HepG2 (cell line): ENCODE measurements around the gene NCAPD2. TPM values are rescaled to one million over a fixed set of nuclear protein-coding genes. Genes with fewer than 3 reads are reported as not detected.

Experiments used
- CBX1 ChIP-seq: IDR thresholded peaks from one replicate; pipeline ENCODE4 v1.6.1; 2016; ENCODE audit warnings: antibody characterized with exemption, low read depth
- CBX2 ChIP-seq, 2 experiments: fragments of 200-600 bp in 1 of 2; sonication (generic); formaldehyde crosslinking in 1 of 2; IDR thresholded peaks; 2 replicates each; pipeline versions ENCODE4 v1.7.0 to v1.8.1; 2018 to 2022; ENCODE audit warnings: low read depth in 2 of 2, low read length in 1 of 2, mild to moderate bottlenecking in 1 of 2, missing genetic modification reagents in 1 of 2
- DMAP1 ChIP-seq: IDR thresholded peaks from 2 replicates; pipeline ENCODE4 v1.6.1; 2016
- GATAD1 ChIP-seq: IDR thresholded peaks from 2 replicates; pipeline ENCODE4 v1.6.1; 2016; ENCODE audit warnings: missing genetic modification reagents, missing compliant biosample characterization
- HDAC1 ChIP-seq: sonication (generic); formaldehyde crosslinking; IDR thresholded peaks from 2 replicates; pipeline ENCODE4 v1.5.1; 2020; ENCODE audit warnings: mild to moderate bottlenecking, missing genetic modification reagents
- KLF6 ChIP-seq: IDR thresholded peaks from 2 replicates; pipeline ENCODE4 v1.8.0; 2016; ENCODE audit warnings: missing biosample characterization, missing genetic modification reagents
- MBNL3 ChIP-seq: fragments of 250-450 bp; sonication (Bioruptor Pico); conservative IDR thresholded peaks from 2 replicates; pipeline ENCODE4 v1.8.0; 2022; ENCODE audit warnings: mild to moderate bottlenecking, inconsistent platforms
- PHF8 ChIP-seq: sonication (generic); formaldehyde crosslinking; IDR thresholded peaks from 2 replicates; pipeline ENCODE4 v1.5.0; 2020; ENCODE audit warnings: missing genetic modification reagents
- POLR2AphosphoS2 ChIP-seq: IDR thresholded peaks from 2 replicates; pipeline ENCODE4 v1.6.1; 2011; ENCODE audit warnings: low read depth, low read length, improper control_type of control experiment
- REST ChIP-seq, 2 experiments: IDR thresholded peaks; 2 replicates each; pipeline ENCODE4 v1.6.1; 2011 to 2012; ENCODE audit warnings: low read length in 2 of 2, borderline replicate concordance in 1 of 2, low read depth in 1 of 2, mild to moderate bottlenecking in 1 of 2, moderate library complexity in 1 of 2
- RFX3 ChIP-seq: IDR thresholded peaks from 2 replicates; pipeline ENCODE4 v1.6.1; 2016; ENCODE audit warnings: missing biosample characterization, missing genetic modification reagents
- SP1 ChIP-seq, 2 experiments: fragments of 450-650 bp in 1 of 2; sonication (generic) in 1 of 2; formaldehyde crosslinking in 1 of 2; IDR thresholded peaks; 2 replicates each; pipeline versions ENCODE4 v1.4.0 to v1.6.1; 2016 to 2020; ENCODE audit warnings: missing genetic modification reagents in 1 of 2
- ZFP90 ChIP-seq: sonication (generic); formaldehyde crosslinking; IDR thresholded peaks from 2 replicates; pipeline ENCODE4 v1.8.0; 2022; ENCODE audit warnings: missing genetic modification reagents, mild to moderate bottlenecking, inconsistent platforms, borderline replicate concordance
- ZNF12 ChIP-seq: sonication (generic); formaldehyde crosslinking; IDR thresholded peaks from 2 replicates; pipeline ENCODE4 v1.5.0; 2020; ENCODE audit warnings: missing genetic modification reagents
- ZNF205 ChIP-seq: IDR thresholded peaks from 2 replicates; pipeline ENCODE4 v1.6.1; 2018; ENCODE audit warnings: missing biosample characterization, missing genetic modification reagents
- ZNF207 ChIP-seq: fragments of 450-650 bp; IDR thresholded peaks from 2 replicates; pipeline ENCODE4 v1.6.1; 2016; ENCODE audit warnings: antibody characterized with exemption, borderline replicate concordance
- ZNF652 ChIP-seq: IDR thresholded peaks from 2 replicates; pipeline ENCODE4 v1.6.1; 2016; ENCODE audit warnings: low read depth, borderline replicate concordance
- ZNF75D ChIP-seq: sonication (generic); formaldehyde crosslinking; IDR thresholded peaks from 2 replicates; pipeline ENCODE4 v1.8.1; 2023; ENCODE audit warnings: missing genetic modification reagents, mild to moderate bottlenecking, borderline replicate concordance
- ZSCAN29 ChIP-seq: sonication (generic); formaldehyde crosslinking; conservative IDR thresholded peaks from 2 replicates; pipeline ENCODE4 v1.4.0; 2020; ENCODE audit warnings: mild to moderate bottlenecking, missing genetic modification reagents
- polyA plus RNA-seq, 8 experiments: library from polyadenylated mRNA; depleted of rRNA in 3 of 8; stranded (reverse) in 7 of 8; unstranded in 1 of 8; fragments of >200 nt; fragmentation: Illumina TruSeq in 4 of 8; extraction: Trizol in 4 of 8; gene quantifications; 2 replicates each; pipeline versions ENCODE4 v1.2.1 to v1.2.3, GENCODE V29; 2011 to 2016; ENCODE audit warnings: low read depth in 4 of 8, missing spikeins in 1 of 8, mixed read lengths in 1 of 8; ENCODE audit not compliant: insufficient read depth in 1 of 8
- total RNA-seq, 5 experiments: library from RNA; depleted of rRNA; stranded (reverse); fragments of >200 nt; fragmentation: Illumina TruSeq; extraction: Trizol; gene quantifications; 2 replicates each; pipeline ENCODE4 v1.2.3, GENCODE V29; 2016; ENCODE audit warnings: low read depth in 1 of 5
- TF ChIP-seq, protein P1 (sequence below): IDR thresholded peaks from 2 replicates; pipeline ENCODE4 v1.6.1; 2016; ENCODE audit warnings: low read depth
- TF ChIP-seq, protein P2 (sequence below): sonication (generic); formaldehyde crosslinking; IDR thresholded peaks from 2 replicates; pipeline ENCODE4 v1.8.0; 2022; ENCODE audit warnings: mild to moderate bottlenecking, missing genetic modification reagents, moderate library complexity
- TF ChIP-seq, protein P3 (sequence below): sonication (generic); formaldehyde crosslinking; IDR thresholded peaks from 2 replicates; pipeline ENCODE4 v1.9.0; 2021; ENCODE audit warnings: missing genetic modification reagents, borderline replicate concordance

Gene NCAPD2
- total and polyA plus RNA-seq, 2 of the 13 experiments (the other 11 are each of a cell fraction or from before 2014, with no cell fraction given) = 51.1 to 65.6 TPM

DNA sequence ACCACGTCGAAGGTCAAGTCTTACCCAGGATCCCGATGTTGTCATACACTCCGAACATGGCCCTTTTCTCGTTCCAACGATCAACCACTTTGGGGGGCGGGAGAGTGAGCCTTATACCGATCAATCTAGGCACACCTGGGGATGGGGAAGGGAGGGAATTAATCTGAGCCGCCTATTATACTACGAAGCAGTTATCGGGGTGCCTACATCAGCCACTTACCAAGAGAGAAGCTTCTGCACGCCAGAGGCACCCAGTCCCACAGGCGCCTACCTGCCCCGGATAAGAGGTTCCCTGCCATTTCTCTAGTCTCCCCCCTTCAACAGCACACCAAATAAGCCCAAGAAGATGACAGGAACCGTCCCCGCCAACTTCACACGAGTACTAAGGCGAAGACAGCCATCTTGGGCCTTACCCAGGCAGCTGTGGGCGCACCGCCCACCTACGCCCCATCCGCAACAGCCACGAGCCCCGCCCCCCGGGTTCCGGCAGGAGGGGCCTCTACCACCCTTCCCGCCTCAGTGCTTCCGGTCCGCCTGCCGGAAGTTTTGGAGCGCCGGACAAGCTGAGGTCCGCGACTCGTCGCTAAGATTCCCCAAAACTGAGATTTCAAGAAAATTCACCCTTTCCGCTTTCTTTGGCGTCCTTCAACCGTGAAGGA, 935 bp upstream of the NCAPD2 start, which contains the start of gene MRPL51 (continued):
- TF ChIP-seq, protein P1, sequence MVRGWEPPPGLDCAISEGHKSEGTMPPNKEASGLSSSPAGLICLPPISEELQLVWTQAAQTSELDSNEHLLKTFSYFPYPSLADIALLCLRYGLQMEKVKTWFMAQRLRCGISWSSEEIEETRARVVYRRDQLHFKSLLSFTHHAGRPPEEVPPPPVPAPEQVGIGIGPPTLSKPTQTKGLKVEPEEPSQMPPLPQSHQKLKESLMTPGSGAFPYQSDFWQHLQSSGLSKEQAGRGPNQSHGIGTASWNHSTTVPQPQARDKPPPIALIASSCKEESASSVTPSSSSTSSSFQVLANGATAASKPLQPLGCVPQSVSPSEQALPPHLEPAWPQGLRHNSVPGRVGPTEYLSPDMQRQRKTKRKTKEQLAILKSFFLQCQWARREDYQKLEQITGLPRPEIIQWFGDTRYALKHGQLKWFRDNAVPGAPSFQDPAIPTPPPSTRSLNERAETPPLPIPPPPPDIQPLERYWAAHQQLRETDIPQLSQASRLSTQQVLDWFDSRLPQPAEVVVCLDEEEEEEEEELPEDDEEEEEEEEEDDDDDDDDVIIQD (CRISPR knock-in tag) = no peak
- no peak for TF ChIP-seq ZNF12
- TF ChIP-seq PHF8 = peak; percentile 82
- TF ChIP-seq RFX3 (CRISPR knock-in tag) = no peak
- TF ChIP-seq, protein P2, sequence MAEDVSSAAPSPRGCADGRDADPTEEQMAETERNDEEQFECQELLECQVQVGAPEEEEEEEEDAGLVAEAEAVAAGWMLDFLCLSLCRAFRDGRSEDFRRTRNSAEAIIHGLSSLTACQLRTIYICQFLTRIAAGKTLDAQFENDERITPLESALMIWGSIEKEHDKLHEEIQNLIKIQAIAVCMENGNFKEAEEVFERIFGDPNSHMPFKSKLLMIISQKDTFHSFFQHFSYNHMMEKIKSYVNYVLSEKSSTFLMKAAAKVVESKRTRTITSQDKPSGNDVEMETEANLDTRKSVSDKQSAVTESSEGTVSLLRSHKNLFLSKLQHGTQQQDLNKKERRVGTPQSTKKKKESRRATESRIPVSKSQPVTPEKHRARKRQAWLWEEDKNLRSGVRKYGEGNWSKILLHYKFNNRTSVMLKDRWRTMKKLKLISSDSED (CRISPR knock-in tag) = no peak
- TF ChIP-seq, protein P3, sequence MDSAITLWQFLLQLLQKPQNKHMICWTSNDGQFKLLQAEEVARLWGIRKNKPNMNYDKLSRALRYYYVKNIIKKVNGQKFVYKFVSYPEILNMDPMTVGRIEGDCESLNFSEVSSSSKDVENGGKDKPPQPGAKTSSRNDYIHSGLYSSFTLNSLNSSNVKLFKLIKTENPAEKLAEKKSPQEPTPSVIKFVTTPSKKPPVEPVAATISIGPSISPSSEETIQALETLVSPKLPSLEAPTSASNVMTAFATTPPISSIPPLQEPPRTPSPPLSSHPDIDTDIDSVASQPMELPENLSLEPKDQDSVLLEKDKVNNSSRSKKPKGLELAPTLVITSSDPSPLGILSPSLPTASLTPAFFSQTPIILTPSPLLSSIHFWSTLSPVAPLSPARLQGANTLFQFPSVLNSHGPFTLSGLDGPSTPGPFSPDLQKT = no peak; the same call in 1 of the 2 replicates
- TF ChIP-seq DMAP1 (CRISPR knock-in tag) = no peak
- peak; percentile 16; the same call in 1 of the 2 replicates for TF ChIP-seq ZNF205 (CRISPR knock-in tag)
- TF ChIP-seq ZNF652 (CRISPR knock-in tag) = no peak
- TF ChIP-seq KLF6 (CRISPR knock-in tag) = 0 out of 2 replicates have a peak, but pooled peaks have one; percentile 31
- TF ChIP-seq GATAD1 (CRISPR knock-in tag) = peak; percentile 94
- no peak for TF ChIP-seq CBX1
- TF ChIP-seq ZNF75D (CRISPR knock-in tag) = no peak
- TF ChIP-seq POLR2AphosphoS2 = no peak
- 0 out of 2 replicates have a peak, but pooled peaks have one; percentile 17 for TF ChIP-seq ZSCAN29
- no peak for TF ChIP-seq MBNL3 (CRISPR knock-in tag)
- no peak for TF ChIP-seq SP1 (IDR thresholded peaks at IDR 0.05)
- TF ChIP-seq SP1 (CRISPR knock-in tag; IDR thresholded peaks at IDR 0.05) = peak; percentile 82
- no peak for TF ChIP-seq ZNF207
- peak; percentile 80 for TF ChIP-seq HDAC1 (CRISPR knock-in tag)
- no peak for TF ChIP-seq CBX2 (IDR thresholded peaks at IDR 0.05; ENCODE audit: low read depth, low read length)
- TF ChIP-seq CBX2 (CRISPR knock-in tag; IDR thresholded peaks at IDR 0.05; ENCODE audit: low read depth) = no peak
- peak in 1 of 2 experiments; percentile 34; a peak in 1 of 4 replicates for TF ChIP-seq REST (IDR thresholded peaks at IDR 0.05; ENCODE audit: borderline replicate concordance in 1 of 2, low read depth in 1 of 2, low read length in 2 of 2)
- 0 out of 2 replicates have a peak, but pooled peaks have one; percentile 2 for TF ChIP-seq ZFP90
